KOPT-K1 (cell line): ENCODE results near the gene DPF3.
"Not testable (repeated sequence)": the region's sequence is repeated elsewhere in the genome, so short reads cannot be mapped to it uniquely, and the experiment has no call there.

Experiments used
- H3K27ac ChIP-seq: fragments of 200-600 bp; sonication (generic); 2 replicates; pipeline ENCODE4 v1.5.1; 2016; ENCODE audit warnings: antibody characterized with exemption, mild to moderate bottlenecking, low read depth, low read length; ENCODE audit not compliant: poor library complexity, severe bottlenecking
- H3K36me3 ChIP-seq: fragments of 200-600 bp; sonication (generic); 2 replicates; pipeline ENCODE4 v1.5.1; 2017; ENCODE audit warnings: antibody characterized with exemption, mild to moderate bottlenecking, low read length, moderate library complexity; ENCODE audit not compliant: insufficient read depth
- H3K9me3 ChIP-seq: fragments of 200-600 bp; sonication (generic); 2 replicates; pipeline ENCODE4 v1.5.1; 2017; ENCODE audit warnings: antibody characterized with exemption, low read length, mild to moderate bottlenecking; ENCODE audit not compliant: insufficient read depth, poor library complexity, severe bottlenecking

The DPF3 gene

GRCh38 chr14:72751276-72752033 is 142.4 kb downstream of the DPF3 start:
- peaks cover 20% of the 10 kb centered on the region for H3K9me3 ChIP-seq

GRCh38 chr14:72748921-72749320 is 145.0 kb downstream of the DPF3 start:
- Histone ChIP-seq H3K36me3 (peaks cover 19% of the 10 kb centered on the region; the same call in 1 of the 2 replicates), H3K9me3 (peaks cover 20% of the 10 kb centered on the region)
- H3K27ac ChIP-seq, result not testable (repeated sequence)

More at GRCh38 chr14:72751276-72752033, 142.4 kb downstream of the DPF3 start:
- peaks cover 19% of the 10 kb centered on the region; the same call in 1 of the 2 replicates for H3K36me3 ChIP-seq
- H3K27ac ChIP-seq, result no peak overlapping the region

- no peak overlapping the region for H3K27ac ChIP-seq
- peaks cover 20% of the 10 kb centered on the region for H3K9me3 ChIP-seq
- peaks cover 19% of the 10 kb centered on the region; the same call in 1 of the 2 replicates for H3K36me3 ChIP-seq
These were observed 146.2 kb downstream of the DPF3 start for GRCh38 chr14:72747652-72748051.

- Histone ChIP-seq H3K27ac (no peak overlapping the region), H3K9me3 (peaks cover 20% of the 10 kb centered on the region), H3K36me3 (peaks cover 19% of the 10 kb centered on the region; the same call in 1 of the 2 replicates)
These were observed 147.6 kb downstream of the DPF3 start for GRCh38 chr14:72745991-72746980.

- H3K36me3 ChIP-seq, result peaks cover 19% of the 10 kb centered on the region; the same call in 1 of the 2 replicates
- H3K9me3 ChIP-seq, result peaks cover 20% of the 10 kb centered on the region
- H3K27ac ChIP-seq, result no peak overlapping the region
These were observed 148.4 kb downstream of the DPF3 start for GRCh38 chr14:72745546-72745945.

GRCh38 chr14:72744416-72745120 is 149.3 kb downstream of the DPF3 start:
- H3K36me3 ChIP-seq, result peaks cover 19% of the 10 kb centered on the region; the same call in 1 of the 2 replicates
- H3K9me3 ChIP-seq, result peaks cover 20% of the 10 kb centered on the region
- H3K27ac ChIP-seq, result no peak overlapping the region

- Histone ChIP-seq H3K36me3 (peaks cover 10% of the 10 kb centered on the region; the same call in 1 of the 2 replicates), H3K9me3 (peaks cover 11% of the 10 kb centered on the region), H3K27ac (no peak overlapping the region)
These were observed 150.3 kb downstream of the DPF3 start for GRCh38 chr14:72743626-72744025.

GRCh38 chr14:72742838-72743195 is 151.1 kb downstream of the DPF3 start:
- H3K36me3 ChIP-seq, result peaks cover 8% of the 10 kb centered on the region; the same call in 1 of the 2 replicates

GRCh38 chr14:72742118-72742837 is 151.6 kb downstream of the DPF3 start:
- Histone ChIP-seq H3K27ac (no peak overlapping the region), H3K36me3 (peaks cover 3% of the 10 kb centered on the region; the same call in 1 of the 2 replicates), H3K9me3 (no peaks in the 10 kb centered on the region)

More at GRCh38 chr14:72742838-72743195, 151.1 kb downstream of the DPF3 start:
- Histone ChIP-seq H3K27ac (no peak overlapping the region), H3K9me3 (peaks cover 3% of the 10 kb centered on the region)

GRCh38 chr14:72741826-72742117 is 152.1 kb downstream of the DPF3 start:
- Histone ChIP-seq H3K27ac (no peak overlapping the region), H3K36me3 (no peaks in the 10 kb centered on the region)

GRCh38 chr14:72740966-72741825 is 152.7 kb downstream of the DPF3 start:
- Histone ChIP-seq H3K27ac (no peak overlapping the region), H3K36me3 (no peaks in the 10 kb centered on the region), H3K9me3 (no peaks in the 10 kb centered on the region)

More at GRCh38 chr14:72741826-72742117, 152.1 kb downstream of the DPF3 start:
- H3K9me3 ChIP-seq, result no peaks in the 10 kb centered on the region

GRCh38 chr14:72740504-72740961 is 153.4 kb downstream of the DPF3 start:
- Histone ChIP-seq H3K9me3 (no peaks in the 10 kb centered on the region), H3K36me3 (no peaks in the 10 kb centered on the region), H3K27ac (no peak overlapping the region)
